HG03565 (cell line): ENCODE measurements around the gene CDH4.

Experiments used
- ATAC-seq: cut with Tn5 transposase; IDR thresholded peaks from one replicate; pipeline ENCODE4 v1.9.1; 2021; ENCODE audit warnings: mild to moderate bottlenecking, moderate library complexity; ENCODE audit not compliant: unreplicated experiment

CDH4 gene

DNA sequence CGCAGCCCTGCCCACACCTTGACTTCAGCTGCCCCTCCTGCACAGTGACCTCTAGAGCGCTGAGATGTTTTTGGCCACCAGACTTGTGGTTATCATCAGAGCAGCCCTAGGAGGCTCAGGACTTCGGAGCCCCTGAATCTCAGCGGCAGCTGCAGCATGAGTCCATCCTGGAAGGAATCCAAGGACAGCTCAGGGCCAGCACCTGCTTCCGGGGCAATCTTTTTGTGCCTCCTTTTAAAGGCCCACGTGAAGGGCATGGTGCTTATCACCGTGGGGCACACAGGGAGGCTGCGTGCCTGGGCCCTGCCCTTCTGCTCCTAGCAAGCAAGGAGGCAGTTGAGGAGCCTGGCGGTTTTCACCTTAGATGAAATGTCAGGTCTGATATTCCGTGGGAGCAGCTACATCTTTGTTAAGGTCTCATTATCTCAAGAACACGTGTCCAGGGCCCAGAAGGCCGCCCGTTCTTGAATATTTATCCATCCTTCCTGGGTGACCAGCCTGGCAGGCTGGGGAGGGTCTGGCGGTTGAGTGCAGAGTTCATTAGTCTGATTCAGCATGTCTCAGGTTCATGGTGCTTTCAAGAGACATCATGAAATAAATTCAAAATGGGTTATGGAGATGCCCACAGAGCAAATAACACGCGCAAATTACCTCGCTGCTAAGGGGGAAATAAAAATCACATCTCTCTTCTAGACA, 421.2 kb downstream of the CDH4 start:
- ATAC-seq = no peak

DNA sequence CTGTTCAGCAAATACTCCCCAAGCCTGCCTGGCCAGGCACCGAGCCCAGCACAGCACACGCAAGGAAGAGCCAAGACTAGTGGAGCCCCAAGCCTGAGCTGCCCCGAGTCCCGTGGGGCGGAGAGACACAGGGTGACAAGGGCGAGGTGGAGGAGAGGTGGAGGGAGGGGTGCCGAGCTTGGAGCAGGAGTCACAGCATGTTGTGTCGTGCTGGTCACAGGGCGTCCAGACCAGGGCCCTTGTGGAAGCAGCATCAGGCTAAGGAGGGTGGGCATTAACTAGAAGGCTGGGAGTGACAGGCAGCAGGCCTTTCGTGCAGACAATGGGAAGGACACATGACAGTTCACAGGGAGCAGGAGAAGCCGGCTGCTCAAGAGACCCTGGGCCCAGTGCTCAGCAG, 422.1 kb downstream of the CDH4 start:
- ATAC-seq = no peak

DNA sequence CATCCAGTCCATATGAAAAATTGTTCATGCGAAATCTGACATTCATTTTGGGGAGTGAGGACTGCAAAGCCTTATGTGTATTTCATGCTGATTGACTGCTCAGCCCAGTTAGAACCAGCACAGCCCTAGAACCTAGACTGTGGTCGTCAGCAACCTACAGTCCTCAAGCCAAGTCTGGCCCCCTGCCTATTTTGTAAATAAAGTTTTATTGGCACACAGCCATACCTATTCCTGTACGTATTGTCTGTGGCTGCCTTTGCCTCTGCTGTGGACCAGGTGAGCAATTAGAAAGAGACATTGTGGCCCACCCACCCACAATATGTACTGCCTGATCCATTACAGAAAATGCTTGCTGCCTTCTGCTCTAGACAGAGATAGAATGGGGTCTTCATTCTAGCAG, 422.6 kb downstream of the CDH4 start:
- no peak for ATAC-seq

DNA sequence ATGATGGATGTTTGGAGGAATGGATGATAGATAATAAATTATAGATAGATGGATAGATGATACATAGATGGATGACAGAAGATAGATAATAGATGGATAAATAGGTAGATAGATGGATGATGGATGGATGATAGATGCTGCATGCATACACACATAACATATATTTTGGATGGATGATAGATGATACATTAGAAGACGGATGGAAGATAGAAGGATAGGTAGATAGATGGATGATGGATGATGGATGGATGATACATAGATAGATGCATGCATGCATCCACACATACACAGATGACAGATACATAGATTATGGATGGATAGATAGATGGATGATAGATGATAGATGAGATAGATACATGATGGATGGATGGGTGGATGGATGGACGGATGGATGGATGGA, 425.9 kb downstream of the CDH4 start:
- no peak for ATAC-seq

DNA sequence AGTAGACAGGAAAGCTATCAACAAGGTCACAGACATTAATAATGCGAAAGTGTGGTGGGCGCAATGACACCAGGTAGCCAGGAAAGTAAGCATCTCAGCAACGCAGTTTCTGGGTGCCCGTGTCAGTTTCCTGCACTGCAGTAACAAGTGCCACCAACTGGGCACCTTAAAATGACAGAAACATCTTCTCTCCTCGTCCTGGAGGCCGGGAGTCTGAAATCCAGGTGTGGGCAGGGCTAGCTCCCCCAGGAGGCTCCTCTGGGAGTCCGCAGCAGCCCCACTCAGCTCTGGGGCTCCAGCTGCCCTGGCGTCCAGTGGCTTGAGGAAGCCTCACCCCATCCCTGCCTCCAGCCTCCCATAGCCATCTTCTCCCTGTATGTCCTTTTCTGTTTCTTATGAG, 426.4 kb downstream of the CDH4 start:
- ATAC-seq = no peak

DNA sequence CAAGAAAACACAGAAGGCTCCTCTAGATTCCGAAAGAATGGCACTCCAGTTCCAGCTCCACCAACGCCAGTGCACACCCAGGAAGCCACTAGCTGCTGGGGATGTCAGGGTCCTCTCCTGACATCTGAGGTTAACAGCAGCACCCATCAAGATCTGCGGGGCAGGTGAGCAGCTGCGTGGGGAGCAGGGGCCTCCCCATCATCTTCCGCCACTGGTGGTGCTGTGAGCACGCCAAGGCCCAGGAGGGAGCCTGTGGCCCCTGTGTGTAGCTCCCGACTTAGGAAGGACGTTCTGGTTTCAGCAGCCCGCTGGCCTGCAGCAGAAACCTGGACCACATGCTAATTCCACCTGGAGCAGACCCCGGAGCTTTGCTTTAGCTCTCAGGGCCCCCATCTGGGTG, 427.4 kb downstream of the CDH4 start:
- ATAC-seq = no peak

DNA sequence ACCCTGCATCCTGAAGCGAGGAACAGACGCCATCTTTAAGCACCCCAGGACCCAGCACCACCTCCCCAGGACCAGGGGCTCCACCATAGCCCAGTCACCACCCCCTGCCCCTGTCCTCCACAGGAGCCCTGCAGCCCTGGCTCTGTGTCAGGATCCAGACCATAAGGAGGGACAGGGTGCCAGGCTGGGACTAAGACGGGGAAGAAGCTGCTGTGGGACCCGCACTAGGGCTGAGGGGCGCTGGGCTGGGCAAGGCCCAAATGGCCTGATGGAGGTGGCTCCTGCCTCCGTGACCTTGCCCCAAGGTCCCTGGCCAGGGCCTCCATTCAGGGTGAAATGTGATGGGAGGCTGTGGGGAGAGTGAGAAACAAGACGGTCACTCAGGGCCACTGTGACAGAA, 428.0 kb downstream of the CDH4 start:
- ATAC-seq = no peak

DNA sequence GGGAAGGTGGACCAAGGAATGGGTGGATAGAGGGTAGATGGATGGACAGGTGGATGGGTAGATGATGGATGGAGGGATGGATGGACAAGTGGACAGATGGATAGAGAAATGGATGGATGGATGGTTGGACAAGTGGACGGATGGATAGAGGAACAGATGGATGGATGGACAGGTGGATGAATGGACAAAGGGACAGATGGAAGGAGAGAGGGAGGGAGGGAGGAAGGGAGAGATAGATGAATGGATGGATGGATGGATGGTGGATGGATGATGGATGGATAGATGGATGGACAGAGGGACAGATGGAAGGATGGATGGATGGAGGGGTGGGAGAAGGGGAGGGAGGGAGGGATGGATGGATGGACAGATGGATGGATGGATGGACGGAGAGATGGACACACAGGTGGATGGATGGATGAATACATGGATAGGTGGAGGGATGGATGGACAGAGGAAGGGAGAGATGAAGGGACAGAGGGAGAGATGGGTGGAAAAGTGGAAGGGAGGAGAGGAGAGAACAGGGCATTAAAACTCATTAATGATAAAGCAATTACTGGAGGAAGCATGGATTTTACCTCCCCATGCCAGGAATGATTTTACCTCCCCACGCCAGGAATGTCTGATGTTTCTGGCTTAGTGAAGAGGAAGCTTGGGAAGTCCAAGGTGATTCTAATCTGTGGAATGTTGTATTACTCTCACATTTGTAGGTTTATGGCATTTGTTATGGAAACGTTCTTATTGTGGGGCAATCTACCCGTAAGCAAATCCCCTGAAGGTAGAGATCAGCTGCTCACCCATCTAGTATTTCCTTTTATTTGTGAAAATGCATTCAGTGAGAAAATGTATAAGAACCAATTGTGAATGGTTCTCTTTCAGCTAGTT, 430.3 kb downstream of the CDH4 start:
- ATAC-seq = no peak

DNA sequence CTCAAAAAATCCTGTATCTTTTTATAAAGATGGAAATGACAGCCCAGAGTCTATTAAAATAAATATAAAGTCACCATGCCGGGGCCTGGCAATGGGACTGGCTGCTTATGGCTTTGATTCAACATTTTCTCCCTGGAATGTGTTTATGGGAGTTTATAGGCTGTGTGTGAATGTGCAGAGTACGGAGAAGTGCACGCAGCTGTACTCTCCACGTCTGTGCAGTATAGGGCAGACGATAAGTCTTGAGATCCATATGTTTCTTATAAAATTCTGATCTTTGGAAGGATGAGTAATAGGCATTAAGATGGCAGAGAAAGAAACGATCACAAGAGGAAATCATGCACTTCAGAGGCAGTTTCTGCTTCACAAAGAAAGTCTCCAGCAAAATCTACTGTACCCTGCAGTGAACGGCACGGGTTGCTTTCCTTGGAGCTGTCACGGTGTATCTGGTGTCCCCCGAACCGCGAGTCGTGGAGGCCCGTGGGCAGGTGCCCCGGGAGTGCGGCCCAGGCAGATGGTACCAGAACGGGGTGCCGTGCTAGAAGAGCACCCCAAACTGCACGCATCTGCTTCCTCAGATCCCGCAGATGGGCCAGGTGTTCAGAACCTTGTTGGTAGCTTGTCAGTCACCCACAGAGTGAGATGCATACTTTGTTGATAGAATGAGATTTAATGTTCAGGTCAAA, 431.1 kb downstream of the CDH4 start:
- no peak for ATAC-seq

DNA sequence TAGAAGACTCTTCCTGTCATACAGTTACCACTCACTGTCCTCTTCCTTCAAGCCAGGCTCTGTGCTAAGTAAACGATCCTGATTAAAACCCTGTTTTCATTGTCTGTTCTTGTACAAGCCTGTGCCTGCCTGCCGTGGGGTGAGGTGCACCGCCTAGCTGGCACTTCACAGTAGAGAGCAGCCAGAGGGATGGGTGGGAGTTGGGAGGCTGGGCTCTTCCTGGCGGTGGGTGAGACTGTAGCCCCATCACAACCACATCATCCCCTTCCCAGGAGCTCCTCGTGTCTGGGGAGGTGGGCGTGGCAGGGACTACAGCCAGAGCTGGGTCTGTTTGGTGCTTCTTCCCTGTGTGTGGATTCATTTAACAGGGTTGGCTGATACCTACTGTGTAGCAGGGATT, 431.7 kb downstream of the CDH4 start:
- no peak for ATAC-seq

DNA sequence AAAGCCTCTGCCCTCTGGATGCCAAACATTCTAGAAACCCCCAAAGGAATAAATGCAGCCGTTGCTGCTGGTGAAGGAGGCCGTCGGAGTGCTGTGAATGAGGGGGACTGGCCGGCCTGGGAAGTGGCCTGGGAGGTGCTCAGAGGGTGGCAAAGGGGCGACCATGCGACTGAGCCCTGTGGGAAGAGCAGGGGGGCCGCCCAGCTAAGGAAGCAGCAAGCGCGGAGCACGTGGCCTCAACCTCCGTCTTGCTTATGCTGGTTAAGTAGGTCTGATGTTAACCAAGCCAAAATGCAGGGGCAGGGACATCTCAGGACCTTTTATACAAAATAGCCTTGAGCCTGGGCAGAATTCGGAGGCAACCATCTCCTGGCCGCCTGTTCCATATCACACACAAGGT, 432.1 kb downstream of the CDH4 start:
- no peak for ATAC-seq

DNA sequence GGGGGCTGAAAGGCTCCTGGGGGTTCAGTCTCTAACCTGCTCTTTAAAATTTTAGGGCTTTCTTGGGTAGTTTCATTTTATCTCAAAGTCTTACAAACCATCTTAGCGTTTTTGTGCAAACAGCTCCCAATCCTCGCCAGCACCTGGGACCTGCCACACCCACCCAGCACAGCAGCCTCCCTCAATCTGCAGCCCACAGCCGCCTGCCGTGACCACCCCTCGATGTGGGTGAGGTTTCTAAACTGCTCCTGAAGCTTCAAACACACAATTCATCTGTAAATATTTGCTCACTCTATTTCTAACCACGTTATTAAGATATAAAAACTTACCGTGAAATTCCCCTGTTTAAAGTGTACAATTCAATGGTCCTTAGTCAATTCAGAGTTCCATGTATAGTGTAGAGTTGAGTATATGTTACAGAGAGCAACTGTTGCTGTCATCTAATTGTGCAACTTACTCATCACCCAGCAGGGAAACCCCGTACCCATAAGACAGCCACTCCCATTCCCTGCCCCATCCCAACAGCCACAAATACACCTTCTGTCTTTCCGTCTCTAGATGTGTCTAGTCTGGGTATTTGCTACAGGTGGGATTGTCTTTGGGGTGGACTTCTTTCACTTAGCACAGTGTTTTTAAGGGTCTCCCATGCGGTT, 432.6 kb downstream of the CDH4 start:
- ATAC-seq = no peak

DNA sequence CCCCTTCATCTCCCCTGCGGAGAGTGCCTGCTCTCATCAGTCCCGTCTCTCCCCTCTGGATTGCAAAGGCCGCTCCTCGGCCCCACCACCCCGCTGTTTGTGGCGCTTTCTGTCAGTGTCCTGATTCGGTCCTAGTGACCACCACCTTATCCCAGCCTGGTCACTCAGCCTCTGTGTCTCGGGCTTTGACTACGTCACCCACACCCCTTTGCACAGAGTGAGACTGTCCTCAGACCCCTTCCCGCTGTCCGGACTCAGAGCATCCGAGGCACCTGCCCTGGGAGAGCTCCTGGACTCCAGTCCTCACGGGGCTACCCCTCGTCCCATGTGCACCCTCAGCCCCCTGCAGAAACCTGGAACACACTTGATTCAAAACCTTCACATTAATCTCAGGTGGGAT, 433.4 kb downstream of the CDH4 start:
- ATAC-seq = no peak

DNA sequence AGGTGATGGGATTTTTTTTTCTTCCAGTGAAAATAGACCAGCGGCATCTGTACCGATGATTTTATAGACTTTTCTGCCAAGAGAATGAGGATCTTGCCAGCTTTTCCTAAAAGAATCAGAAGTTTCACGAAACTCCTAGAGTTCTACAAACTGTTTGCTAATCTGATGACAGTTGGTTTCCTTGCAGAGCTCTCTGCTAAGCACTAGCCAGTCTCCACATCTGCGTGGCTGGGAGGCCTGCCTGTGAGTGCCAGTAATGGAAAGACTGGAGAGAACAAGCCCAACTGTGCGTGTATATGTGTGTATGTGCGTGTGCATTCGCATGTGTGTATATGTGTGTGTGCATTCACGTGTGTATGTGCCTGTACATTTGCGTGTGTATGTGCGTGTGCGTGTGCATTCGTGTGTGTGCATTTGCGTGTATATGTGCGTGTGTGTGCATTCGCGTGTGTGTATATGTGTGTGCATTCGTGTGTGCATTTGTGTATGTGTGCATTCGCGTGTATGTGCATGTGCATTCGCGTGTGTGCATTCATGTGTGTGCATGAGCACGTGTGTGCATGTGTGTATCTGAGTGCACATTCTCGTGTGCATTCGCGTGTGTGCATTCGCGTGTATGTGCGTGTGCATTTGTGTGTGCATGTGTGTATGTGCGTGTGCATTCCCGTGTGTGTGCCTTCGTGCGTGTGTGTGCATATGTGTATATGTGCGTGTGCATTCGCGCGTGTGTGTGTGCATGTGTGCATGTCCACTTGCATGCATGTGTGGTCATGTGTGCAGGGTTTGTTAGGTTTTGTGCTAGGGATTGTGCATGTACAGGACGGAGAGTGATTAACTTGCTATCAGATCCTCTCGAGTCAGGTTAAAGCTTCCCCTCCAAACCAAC, 434.2 kb downstream of the CDH4 start:
- ATAC-seq = no peak

DNA sequence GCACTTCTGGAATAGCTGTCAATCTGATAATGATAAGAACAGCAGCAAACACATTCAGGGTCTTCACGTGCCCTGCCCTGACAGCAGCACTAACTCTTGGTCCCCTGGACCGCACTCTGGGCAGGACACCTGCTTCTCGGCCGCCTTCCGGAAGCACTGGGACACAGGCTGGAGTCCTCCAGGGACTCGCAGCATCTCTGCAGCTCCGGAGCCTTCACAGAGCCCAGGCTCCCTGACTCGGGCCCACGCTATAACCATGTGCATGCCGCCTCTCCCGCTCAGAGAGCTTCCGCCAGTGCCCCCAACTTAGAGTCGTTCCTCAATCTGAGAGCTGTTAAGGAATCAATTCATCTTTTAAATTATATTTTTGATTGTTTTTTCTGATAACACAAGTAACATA, 436.4 kb downstream of the CDH4 start:
- no peak for ATAC-seq

DNA sequence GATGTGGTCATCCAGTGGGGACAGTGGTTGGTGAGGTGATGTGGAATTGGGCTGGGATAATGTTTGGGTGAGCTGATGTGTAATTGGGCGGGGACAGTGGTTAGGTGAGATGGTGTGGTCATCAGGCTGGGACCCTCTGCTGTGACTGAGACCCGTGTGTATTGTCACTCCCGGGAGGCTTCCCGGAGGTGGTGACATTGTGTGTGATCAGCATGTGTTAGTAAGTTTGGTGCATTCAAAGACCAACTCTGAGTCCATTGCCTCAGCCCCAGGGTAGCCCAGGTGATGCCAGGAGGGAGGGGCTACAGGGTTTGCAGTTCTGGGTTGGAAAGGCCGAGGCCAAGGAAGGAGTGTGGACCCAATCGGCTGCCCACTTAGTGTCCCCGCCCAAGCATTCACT, 438.1 kb downstream of the CDH4 start:
- no peak for ATAC-seq

DNA sequence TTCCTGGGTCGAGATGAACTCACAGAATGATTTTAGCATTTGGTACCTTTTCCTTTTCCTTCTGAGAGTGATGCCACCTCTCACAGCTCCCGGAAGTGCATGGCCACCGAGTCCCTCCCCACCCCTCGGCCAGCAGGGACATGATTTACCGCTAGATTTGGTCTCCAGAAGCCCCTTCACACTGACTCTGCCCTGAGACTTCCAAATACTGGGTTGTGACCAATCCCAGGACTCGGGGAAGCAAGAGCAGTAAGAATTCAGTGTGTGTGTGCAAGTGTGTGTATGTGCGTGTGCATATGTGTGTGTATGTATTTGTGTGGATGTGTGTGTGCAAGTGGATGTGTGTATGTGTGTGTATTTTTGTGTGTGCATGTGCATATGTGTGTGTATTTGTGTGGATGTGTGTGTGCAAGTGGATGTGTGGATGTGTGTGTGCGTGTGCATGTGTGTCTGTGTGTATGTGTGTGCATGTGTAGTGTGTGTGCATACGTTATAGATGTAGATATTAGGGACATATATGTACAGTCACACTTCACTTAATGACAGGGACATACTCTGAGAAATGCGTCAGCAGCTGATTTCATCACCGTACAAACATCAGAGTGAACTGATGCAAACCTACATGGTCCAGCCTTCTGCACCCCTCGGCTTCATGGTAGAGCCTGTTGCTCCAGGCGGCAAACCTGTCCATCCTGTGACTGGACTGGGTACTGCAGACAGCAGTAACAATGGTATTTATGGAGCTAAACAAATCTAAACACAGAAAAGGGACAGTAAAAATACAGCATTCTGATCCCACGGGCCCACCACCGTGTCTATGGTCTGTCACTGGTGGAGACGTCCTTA, 439.2 kb downstream of the CDH4 start:
- no peak for ATAC-seq

DNA sequence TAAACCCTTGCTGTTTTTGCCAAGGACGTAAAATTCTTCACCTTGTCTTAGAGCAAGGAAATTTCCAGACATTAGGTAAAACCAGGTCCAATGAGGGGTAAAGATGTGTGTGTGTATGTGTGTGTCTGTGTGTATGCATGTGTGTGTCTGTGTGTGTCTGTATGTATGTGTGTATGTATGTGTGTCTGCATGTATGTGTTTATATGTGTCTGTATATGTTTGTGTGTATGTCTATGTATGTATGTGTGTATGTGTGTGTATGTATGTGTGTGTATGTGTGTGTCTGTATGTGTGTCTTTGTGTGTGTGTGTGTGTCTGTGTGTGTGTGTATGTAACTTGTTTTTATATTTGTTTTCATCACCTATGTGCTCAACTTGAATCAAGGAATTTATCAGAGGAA, 439.9 kb downstream of the CDH4 start:
- no peak for ATAC-seq

DNA sequence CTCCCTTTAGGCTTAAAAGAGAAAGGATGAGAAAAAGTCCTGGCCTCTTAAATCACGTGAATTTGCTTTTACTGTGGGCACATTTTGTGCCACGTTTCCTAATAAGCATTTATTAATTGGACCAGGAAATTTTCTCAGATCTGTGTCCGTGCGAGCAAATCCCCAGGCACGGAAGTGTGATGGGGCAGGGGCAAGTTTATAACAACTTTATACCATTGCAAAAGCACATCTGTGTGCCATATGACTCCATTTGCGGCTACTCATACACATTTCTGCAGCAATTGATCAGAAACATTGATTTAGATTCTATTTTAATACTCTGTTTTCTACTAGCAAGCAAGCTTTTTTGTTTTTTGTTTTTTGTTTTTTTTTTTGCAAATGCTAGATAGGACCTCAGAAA, 440.4 kb downstream of the CDH4 start:
- no peak for ATAC-seq
